Stomach smooth muscle (tissue), 2 donors: Measurements from ENCODE around the gene UBE2E2.

Experiments
- H3K27ac ChIP-seq: one replicate; pipeline ENCODE4 v1.7.0; 2013; ENCODE audit warnings: mild to moderate bottlenecking, low read length, inconsistent platforms
- H3K27me3 ChIP-seq, 2 donors: one replicate each; pipeline ENCODE4 v1.7.0; 2013; ENCODE audit warnings: low read length in 2 of 2; ENCODE audit not compliant: insufficient read depth in 2 of 2, control insufficient read depth in 1 of 2
- H3K36me3 ChIP-seq, 2 donors: one replicate each; pipeline ENCODE4 v1.7.0; 2013; ENCODE audit warnings: low read length in 2 of 2; ENCODE audit not compliant: control insufficient read depth in 2 of 2, insufficient read depth in 2 of 2
- H3K4me1 ChIP-seq: one replicate; pipeline ENCODE4 v1.7.0; 2013; ENCODE audit warnings: low read length; ENCODE audit not compliant: control insufficient read depth, insufficient read depth
- H3K4me3 ChIP-seq, 2 donors: one replicate each; pipeline ENCODE4 v1.7.0; 2013; ENCODE audit warnings: low read length in 2 of 2
- H3K9ac ChIP-seq, 2 donors: one replicate each; pipeline ENCODE4 v1.7.0; 2013; ENCODE audit warnings: low read length in 2 of 2, mild to moderate bottlenecking in 1 of 2
- H3K9me3 ChIP-seq, 2 donors: one replicate each; pipeline ENCODE4 v1.7.0; 2013; ENCODE audit warnings: low read length in 2 of 2; ENCODE audit not compliant: control insufficient read depth in 2 of 2
- donor health status: healthy.
- donor health status: Pancreatic carcinoma.

Gene UBE2E2

DNA sequence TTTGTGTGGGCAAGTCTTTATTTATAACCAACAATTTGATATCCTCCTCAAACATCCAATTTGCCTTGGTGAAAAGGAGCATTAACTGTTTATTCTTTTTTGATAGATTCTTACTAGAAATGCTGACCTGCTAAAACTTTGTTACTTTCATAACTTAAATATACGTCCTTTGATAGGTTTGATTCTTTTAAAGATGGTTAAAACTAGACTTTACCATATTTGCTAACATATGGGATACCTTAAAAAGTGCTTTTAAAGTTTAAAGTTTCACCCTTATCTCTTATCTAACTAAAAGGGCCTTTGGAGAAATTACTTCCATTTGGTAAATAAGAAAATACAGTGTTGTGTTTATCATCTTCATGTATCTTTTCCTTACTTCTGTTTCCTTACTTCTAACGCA is 336.1 kb downstream of the UBE2E2 start:
- H3K27ac ChIP-seq: no peak overlapping the region
- H3K27me3 ChIP-seq: no peaks in the 10 kb centered on the region
- no peak overlapping the region for H3K9ac ChIP-seq
- no peaks in the 10 kb centered on the region for H3K4me1 ChIP-seq
- H3K4me3 ChIP-seq: no peak overlapping the region
- H3K36me3 ChIP-seq: no peaks in the 10 kb centered on the region
- no peaks in the 10 kb centered on the region for H3K9me3 ChIP-seq

GRCh38 chr3:23540600-23540999 is 337.5 kb downstream of the UBE2E2 start:
- no peak overlapping the region for H3K4me3 ChIP-seq
- no peak overlapping the region for H3K9ac ChIP-seq
- no peaks in the 10 kb centered on the region for H3K36me3 ChIP-seq
- H3K27ac ChIP-seq: no peak overlapping the region
- no peaks in the 10 kb centered on the region for H3K27me3 ChIP-seq
- H3K9me3 ChIP-seq: no peaks in the 10 kb centered on the region
- H3K4me1 ChIP-seq: no peaks in the 10 kb centered on the region

- no peak overlapping the region for H3K27ac ChIP-seq
- H3K9ac ChIP-seq: no peak overlapping the region
- no peaks in the 10 kb centered on the region for H3K36me3 ChIP-seq
- no peaks in the 10 kb centered on the region for H3K4me1 ChIP-seq
- no peak overlapping the region for H3K4me3 ChIP-seq
- no peaks in the 10 kb centered on the region for H3K27me3 ChIP-seq
- no peaks in the 10 kb centered on the region for H3K9me3 ChIP-seq
Measured at GRCh38 chr3:23542079-23542478, 339.0 kb downstream of the UBE2E2 start.

DNA sequence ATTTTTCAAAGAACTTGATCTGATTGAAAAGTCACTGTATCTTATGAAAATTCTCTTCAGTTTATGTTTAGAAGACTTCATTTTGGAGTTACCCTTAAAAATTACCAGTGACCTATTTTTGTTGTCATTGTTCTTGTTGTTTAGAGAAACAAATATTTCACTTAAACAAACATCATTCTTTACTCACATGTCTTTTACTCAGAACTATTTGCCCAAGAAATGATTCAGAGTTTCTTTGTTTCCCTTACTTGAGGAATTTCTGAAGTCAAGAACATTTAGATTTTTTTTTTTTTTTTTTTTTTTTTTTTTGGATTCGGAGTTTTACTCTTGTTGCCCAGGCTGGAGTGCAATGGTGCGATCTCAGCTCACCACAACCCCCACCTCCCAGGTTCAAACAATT is 343.1 kb downstream of the UBE2E2 start:
- no peak overlapping the region for H3K27ac ChIP-seq
- H3K9ac ChIP-seq: no peak overlapping the region
- no peaks in the 10 kb centered on the region for H3K4me1 ChIP-seq
- H3K9me3 ChIP-seq: no peaks in the 10 kb centered on the region
- no peaks in the 10 kb centered on the region for H3K36me3 ChIP-seq
- no peak overlapping the region for H3K4me3 ChIP-seq
- no peaks in the 10 kb centered on the region for H3K27me3 ChIP-seq

DNA sequence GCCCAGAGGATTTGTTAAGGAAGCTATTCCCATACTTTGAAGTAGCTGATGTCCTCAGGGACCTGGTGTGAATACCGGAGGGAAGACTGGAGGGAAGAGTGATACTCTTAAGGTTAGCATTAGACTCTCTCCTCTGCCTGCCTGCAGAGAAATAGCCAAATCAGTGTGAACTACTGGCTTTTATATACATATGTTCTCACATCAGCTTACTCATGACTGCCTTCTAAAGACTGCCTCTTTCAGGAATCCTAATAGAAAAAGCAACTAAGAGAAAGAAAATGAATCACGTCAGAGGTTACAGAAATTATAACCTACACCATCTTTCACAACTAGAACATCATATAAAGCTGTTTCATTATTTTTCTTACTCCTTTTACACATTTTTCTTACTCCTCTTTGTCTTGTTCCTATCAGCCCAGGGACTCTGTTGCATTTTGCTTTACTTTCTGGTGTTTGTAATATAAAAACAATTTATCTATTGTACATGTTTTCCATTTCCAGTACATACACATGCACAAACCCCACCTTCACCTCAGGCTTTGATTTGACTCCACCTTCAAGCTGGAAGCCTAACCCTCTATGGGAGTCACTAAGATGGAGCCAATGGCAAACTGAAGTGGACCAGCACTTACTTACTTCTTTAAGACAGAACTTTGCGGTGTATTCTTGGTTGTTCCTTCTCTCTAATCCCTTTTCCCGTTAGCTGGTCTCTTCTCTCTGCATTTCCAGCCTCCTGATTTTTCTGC is 345.0 kb downstream of the UBE2E2 start:
- H3K27me3 ChIP-seq: no peaks in the 10 kb centered on the region
- H3K9me3 ChIP-seq: no peaks in the 10 kb centered on the region
- no peak overlapping the region for H3K4me3 ChIP-seq
- H3K27ac ChIP-seq: no peak overlapping the region
- H3K9ac ChIP-seq: no peak overlapping the region
- no peaks in the 10 kb centered on the region for H3K4me1 ChIP-seq
- H3K36me3 ChIP-seq: no peaks in the 10 kb centered on the region

DNA sequence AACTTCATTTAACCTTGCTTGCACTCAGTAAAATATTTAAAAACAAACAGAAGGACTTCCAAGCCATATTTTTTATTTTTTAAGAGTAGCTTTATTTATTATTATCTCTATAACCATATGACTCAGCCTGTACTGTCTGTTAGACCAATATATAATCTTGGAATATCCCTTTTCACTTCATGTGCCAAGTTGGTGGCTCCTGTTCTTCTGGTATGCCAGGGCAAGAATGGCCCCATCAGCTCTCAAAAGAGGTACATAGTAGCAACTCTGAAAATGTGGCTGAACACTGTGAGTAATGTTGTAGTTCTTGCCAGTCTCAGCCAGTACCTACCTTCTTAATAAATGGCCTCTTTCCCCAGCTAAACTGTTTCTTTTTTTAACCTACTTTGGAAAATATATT is 345.6 kb downstream of the UBE2E2 start:
- no peaks in the 10 kb centered on the region for H3K36me3 ChIP-seq

DNA sequence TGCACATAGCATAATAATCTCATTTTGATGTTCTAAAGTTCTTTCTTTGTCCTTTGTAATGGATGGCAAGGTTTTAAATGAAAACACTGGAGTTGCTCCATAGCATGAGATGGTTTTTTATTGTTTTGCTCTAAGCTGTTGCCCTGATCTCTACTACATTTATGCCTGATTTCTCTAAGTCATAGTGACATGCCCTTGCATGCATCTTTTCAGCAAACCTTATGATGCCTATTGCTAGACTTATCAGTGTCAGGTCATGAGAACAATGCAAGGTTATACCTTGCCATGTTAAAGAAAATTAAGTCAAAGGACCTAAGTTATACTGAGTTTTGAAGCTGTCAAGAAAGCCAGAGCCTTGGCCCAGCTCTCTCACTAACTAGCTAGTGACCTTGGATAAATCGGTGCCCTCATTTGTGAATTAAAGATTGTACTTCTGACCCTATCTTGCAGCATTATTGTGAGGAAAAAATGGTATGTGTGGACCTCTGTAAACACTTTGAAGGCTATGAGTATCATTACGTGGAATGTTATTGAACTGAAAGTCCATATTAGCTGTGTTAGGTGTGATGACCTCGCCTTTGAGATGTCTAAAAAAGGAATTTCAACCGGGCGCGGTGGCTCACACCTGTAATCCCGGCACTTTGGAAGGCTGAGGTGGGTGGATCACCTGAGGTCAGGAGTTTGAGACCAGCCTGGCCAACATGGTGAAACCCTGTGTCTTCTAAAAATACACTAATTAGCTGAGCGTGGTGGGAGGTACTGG is 346.2 kb downstream of the UBE2E2 start:
- H3K4me1 ChIP-seq: no peaks in the 10 kb centered on the region
- H3K36me3 ChIP-seq: no peaks in the 10 kb centered on the region
- no peaks in the 10 kb centered on the region for H3K9me3 ChIP-seq
- H3K27me3 ChIP-seq: no peaks in the 10 kb centered on the region
- no peak overlapping the region for H3K9ac ChIP-seq
- H3K4me3 ChIP-seq: no peak overlapping the region
- H3K27ac ChIP-seq: no peak overlapping the region

More for the DNA sequence above, 345.6 kb downstream of the UBE2E2 start:
- Histone ChIP-seq H3K27me3 (no peaks in the 10 kb centered on the region), H3K27ac (no peak overlapping the region), H3K4me3 (no peak overlapping the region), H3K9ac (no peak overlapping the region), H3K4me1 (no peaks in the 10 kb centered on the region), H3K9me3 (no peaks in the 10 kb centered on the region)

- Histone ChIP-seq H3K27me3 (no peaks in the 10 kb centered on the region), H3K4me1 (no peaks in the 10 kb centered on the region), H3K27ac (no peak overlapping the region), H3K9ac (no peak overlapping the region), H3K4me3 (no peak overlapping the region), H3K9me3 (no peaks in the 10 kb centered on the region), H3K36me3 (no peaks in the 10 kb centered on the region)
Measured at GRCh38 chr3:23550402-23550801, 347.3 kb downstream of the UBE2E2 start.

DNA sequence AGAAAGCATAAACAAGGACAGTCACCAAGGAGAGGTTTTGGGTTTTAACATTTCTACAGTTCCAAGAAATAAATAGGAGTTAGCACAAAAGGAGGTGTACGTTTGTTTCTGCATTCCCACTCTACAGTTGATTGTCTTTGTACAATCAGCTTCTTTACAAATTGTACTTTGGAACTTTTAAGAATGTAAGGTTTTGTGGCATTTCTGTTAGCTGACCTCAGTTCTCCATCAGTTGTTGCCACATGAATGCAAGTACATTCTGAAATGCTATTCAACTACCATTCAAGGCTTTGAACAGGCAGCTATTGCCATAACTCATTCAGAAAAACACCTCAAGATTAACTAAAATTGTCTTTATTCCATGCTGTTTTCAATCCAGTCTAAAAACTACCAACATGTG is 349.4 kb downstream of the UBE2E2 start:
- H3K27me3 ChIP-seq: no peaks in the 10 kb centered on the region
- H3K27ac ChIP-seq: no peak overlapping the region
- H3K36me3 ChIP-seq: no peaks in the 10 kb centered on the region
- no peak overlapping the region for H3K4me3 ChIP-seq
- no peak overlapping the region for H3K9ac ChIP-seq
- no peaks in the 10 kb centered on the region for H3K9me3 ChIP-seq
- no peaks in the 10 kb centered on the region for H3K4me1 ChIP-seq

DNA sequence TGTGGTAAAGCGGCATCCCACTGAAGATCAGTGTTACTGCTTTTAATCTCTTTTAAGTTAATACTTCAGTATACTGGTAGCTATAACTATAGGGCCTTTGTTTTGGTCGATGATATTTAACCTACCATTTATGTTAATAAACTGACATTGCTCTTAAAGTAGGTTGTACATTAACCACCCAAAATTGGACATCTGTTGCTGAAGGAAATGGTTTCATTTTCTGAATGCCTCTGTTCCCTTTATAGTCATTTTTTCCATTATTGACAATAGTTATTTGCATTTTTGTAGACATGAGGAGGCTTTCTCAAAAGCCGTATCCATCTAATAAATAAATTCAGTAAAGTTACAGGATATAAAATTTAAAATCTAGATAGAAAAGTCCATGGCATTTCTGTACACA is 350.2 kb downstream of the UBE2E2 start:
- H3K4me3 ChIP-seq: no peak overlapping the region
- no peaks in the 10 kb centered on the region for H3K36me3 ChIP-seq
- no peaks in the 10 kb centered on the region for H3K4me1 ChIP-seq
- H3K9ac ChIP-seq: no peak overlapping the region
- H3K9me3 ChIP-seq: no peaks in the 10 kb centered on the region
- no peaks in the 10 kb centered on the region for H3K27me3 ChIP-seq
- H3K27ac ChIP-seq: no peak overlapping the region
